ENCODE results near the gene MRPS2.

DNA sequence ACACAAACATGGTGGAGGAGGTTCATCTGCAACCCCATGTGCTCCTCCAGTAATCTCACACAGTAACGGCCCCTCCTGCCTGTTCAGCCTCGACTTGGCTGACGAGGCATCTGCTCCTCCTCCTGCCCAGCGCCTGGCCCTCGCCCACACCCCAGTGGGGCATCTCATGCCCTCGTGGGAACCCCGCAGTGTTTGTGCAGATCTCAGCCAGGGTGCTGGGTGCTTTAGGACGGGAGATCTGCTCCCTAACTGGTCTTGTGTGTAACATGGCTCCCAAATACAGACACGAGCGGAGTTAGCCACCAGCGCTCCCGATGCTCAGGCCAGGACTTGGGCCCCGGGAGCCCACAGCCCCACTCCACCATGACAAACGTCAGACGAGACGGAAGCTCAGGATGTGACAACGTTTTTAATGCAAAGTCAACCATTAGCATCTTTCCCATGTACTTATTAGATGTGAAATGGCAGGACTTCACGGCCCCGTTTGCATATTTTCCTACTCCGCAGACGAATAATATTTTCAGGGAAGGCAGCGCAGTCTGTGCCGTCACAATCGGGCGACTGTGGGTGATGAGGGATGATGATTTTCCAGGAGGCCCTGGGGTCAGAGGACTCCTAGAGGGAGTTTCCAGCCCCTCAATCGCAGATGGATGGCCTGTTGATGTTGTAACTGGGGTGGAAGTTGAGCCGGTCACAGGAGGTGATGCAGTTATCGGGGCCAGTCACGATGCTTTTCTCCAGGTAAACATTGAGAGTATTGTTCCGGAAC is 5.5 kb upstream of the MRPS2 start:
- TF ChIP-seq, protein P1, sequence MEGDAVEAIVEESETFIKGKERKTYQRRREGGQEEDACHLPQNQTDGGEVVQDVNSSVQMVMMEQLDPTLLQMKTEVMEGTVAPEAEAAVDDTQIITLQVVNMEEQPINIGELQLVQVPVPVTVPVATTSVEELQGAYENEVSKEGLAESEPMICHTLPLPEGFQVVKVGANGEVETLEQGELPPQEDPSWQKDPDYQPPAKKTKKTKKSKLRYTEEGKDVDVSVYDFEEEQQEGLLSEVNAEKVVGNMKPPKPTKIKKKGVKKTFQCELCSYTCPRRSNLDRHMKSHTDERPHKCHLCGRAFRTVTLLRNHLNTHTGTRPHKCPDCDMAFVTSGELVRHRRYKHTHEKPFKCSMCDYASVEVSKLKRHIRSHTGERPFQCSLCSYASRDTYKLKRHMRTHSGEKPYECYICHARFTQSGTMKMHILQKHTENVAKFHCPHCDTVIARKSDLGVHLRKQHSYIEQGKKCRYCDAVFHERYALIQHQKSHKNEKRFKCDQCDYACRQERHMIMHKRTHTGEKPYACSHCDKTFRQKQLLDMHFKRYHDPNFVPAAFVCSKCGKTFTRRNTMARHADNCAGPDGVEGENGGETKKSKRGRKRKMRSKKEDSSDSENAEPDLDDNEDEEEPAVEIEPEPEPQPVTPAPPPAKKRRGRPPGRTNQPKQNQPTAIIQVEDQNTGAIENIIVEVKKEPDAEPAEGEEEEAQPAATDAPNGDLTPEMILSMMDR (conservative IDR thresholded peaks at IDR 0.05): no peak
- TF ChIP-seq ZFX (IDR thresholded peaks at IDR 0.05): no peak

Data from C4-2B (cell line).